ENCODE results near the gene NTM.

The NTM gene

GRCh38 chr11:132094598-132094997 is 724.2 kb downstream of the NTM start:
- DNase-seq (no peak), ATAC-seq (no peak)
- Mint-ChIP-seq H3K9me3 (peaks cover 4% of the 10 kb centered on the region), H3K27ac (no peak overlapping the region), H3K36me3 (ENCODE audit: low read depth) (no peaks in the 10 kb centered on the region), H3K4me3 (no peak overlapping the region), H3K4me1 (no peaks in the 10 kb centered on the region), H3K27me3 (no peaks in the 10 kb centered on the region)

DNA sequence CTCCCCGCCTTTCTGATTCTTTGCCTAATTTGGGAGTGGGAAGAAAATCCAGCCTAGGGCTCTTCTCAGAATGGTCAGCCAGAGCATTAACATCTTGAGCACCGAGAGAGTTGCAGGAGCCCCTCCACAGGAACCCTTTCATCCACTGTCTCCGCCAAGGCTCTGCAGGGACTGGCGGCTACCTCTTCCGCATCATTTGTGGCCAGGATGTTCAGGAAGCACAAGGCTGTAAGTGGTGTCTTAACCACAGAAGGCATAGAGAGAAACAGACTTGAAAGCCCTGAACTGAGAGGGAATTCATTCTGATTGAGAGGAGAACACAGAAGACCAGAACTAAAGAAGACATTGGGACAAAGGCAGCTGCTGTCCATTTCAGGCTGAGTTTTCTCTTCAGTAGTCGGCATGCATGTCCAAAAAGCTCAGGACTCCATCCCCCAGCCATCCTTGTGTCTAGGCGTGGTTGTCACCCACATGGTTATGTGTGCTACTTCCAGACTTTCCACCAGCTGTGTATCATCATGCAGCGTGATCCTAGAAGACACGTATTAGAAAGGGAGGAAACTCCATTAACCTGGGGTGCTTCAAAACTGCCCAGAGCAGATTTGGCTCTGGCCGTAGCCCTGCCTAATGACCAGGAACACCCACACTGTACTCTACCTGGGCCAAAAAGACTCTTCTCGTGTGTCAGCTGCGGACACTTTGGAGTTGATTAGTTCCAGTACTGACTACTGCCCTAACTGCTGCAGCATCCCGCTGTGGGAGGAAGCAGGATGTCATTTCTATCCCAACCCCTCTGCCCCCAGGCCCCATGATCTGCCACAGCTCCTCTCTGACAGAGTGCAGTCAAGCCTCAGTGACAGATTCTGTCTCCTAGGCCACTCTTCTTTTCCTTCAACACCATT is 725.1 kb downstream of the NTM start:
- no peaks in the 10 kb centered on the region for H3K4me1 Mint-ChIP-seq

DNA sequence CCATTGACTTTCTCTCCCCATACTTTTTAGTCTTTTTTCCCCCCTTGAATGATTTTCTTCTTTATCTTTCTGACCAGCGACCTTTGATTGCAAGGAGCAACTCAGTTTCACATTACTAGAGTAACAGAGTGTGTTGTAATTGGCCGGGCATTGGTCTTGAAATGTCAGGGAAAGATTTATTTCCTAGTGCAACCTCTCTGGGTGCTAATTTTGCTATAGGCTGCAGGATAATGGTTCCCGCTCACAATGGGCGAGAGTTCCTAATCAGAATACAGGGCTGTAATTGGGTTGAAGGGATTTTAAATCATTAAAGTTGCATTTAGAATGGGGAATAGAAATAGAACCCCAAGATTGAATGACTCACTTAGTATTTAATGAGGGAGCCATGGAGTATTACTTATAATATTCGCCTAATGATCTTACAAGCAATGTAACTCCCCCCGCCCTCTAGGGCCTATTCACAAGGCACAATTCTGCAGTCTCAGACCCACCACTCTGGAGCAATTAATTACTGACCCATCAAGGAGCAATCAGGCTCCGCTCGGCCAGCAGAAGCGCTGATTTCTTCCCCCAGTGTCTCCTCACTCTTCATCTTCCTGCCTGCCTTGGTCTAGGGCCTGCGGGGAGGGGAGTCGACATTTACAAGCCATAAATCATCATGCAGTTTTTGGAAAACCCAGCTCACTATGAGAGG is 725.9 kb downstream of the NTM start:
- ATAC-seq: no peak
- H3K4me3 Mint-ChIP-seq: no peak overlapping the region

More for the DNA sequence above, 725.1 kb downstream of the NTM start:
- H3K9me3 Mint-ChIP-seq: peaks cover 3% of the 10 kb centered on the region
- DNase-seq (no peak), ATAC-seq (no peak)
- H3K27ac Mint-ChIP-seq: no peak overlapping the region
- no peak overlapping the region for H3K4me3 Mint-ChIP-seq
- no peaks in the 10 kb centered on the region for H3K27me3 Mint-ChIP-seq
- no peaks in the 10 kb centered on the region for H3K36me3 Mint-ChIP-seq (ENCODE audit: low read depth)

DNA sequence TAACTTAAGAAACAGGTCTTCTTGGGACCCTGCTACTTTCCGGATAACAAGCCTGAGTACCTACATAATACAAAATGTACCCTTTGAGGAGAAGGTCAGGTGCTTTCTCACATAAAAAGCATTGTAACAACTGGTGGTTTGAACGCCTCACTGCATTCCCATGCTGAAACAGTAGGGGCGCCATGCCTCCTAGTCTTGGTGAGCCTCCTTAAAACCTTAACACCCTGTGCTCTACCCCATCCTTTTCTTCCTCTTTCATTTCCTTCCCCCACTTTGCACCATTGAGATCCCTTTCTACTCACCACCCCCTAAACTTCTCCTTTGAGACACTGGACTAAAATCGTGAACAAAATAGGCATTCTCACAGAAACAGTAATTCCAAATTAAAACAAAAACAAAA is 729.3 kb downstream of the NTM start:
- H3K27me3 Mint-ChIP-seq: no peaks in the 10 kb centered on the region
- DNase-seq: no peak

More for the DNA sequence above, 725.9 kb downstream of the NTM start:
- no peak for DNase-seq
- Mint-ChIP-seq H3K9me3 (no peaks in the 10 kb centered on the region), H3K4me1 (no peaks in the 10 kb centered on the region), H3K36me3 (ENCODE audit: low read depth) (no peaks in the 10 kb centered on the region), H3K27ac (no peak overlapping the region), H3K27me3 (no peaks in the 10 kb centered on the region)

DNA sequence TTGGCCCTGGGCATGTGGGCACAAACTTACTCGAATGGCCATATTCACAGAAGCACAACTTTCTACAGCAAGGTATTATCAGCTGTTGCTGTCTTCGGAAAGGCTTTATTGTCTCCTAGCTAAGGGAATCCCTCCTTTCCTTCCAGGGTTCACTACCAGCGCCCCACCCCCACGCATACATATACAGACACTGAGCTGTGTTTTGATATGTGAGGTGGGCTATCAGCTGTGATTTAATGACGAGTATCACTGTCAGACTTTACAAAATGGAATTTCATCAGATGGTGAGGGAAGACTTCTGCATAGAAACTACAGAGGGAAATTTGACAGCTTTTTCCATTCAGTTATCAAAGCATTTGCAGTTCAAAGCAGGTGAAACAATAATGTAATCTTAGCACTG is 730.2 kb downstream of the NTM start:
- Mint-ChIP-seq H3K9me3 (peaks cover 3% of the 10 kb centered on the region), H3K27me3 (no peaks in the 10 kb centered on the region), H3K4me3 (no peak overlapping the region), H3K4me1 (no peaks in the 10 kb centered on the region), H3K27ac (no peak overlapping the region), H3K36me3 (ENCODE audit: low read depth) (no peaks in the 10 kb centered on the region)
- no peak for DNase-seq
- no peak for ATAC-seq

More for the DNA sequence above, 729.3 kb downstream of the NTM start:
- H3K4me1 Mint-ChIP-seq: no peaks in the 10 kb centered on the region
- no peaks in the 10 kb centered on the region for H3K36me3 Mint-ChIP-seq (ENCODE audit: low read depth)
- no peak overlapping the region for H3K4me3 Mint-ChIP-seq
- H3K27ac Mint-ChIP-seq: no peak overlapping the region
- no peaks in the 10 kb centered on the region for H3K9me3 Mint-ChIP-seq
- no peak for ATAC-seq

- H3K27ac Mint-ChIP-seq: no peak overlapping the region
- no peak overlapping the region for H3K4me3 Mint-ChIP-seq
- H3K9me3 Mint-ChIP-seq: peaks cover 3% of the 10 kb centered on the region
- no peaks in the 10 kb centered on the region for H3K27me3 Mint-ChIP-seq
- DNase-seq: no peak
- H3K4me1 Mint-ChIP-seq: no peaks in the 10 kb centered on the region
- no peak for ATAC-seq
- no peaks in the 10 kb centered on the region for H3K36me3 Mint-ChIP-seq (ENCODE audit: low read depth)
These were observed 731.5 kb downstream of the NTM start for GRCh38 chr11:132101881-132102280.

DNA sequence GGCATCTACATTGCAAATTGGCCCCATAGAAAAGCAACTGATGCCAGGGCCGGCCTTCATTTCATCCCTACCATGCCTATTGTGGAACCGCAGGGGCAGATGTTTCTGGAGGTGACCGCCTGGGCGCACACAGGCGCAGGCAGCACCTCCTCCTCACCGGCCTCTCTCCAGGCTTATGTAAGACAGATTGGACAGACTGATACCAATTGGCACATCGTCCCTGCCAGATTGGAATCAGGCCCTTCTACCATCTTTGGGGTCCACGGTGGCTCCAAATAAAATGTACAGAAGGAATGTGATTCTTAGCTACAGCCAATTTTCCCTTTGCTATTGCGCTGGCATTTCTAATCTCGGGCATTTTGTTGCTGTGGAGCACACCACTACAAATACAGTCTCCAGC is 732.6 kb downstream of the NTM start:
- Mint-ChIP-seq H3K27me3 (no peaks in the 10 kb centered on the region), H3K4me1 (no peaks in the 10 kb centered on the region), H3K27ac (no peak overlapping the region), H3K4me3 (no peak overlapping the region), H3K9me3 (peaks cover 3% of the 10 kb centered on the region), H3K36me3 (ENCODE audit: low read depth) (no peaks in the 10 kb centered on the region)
- no peak for ATAC-seq
- no peak for DNase-seq

GRCh38 chr11:132106096-132106982 is 735.9 kb downstream of the NTM start:
- no peaks in the 10 kb centered on the region for H3K4me1 Mint-ChIP-seq
- H3K27ac Mint-ChIP-seq: no peak overlapping the region
- peaks cover 3% of the 10 kb centered on the region for H3K9me3 Mint-ChIP-seq
- H3K36me3 Mint-ChIP-seq (ENCODE audit: low read depth): no peaks in the 10 kb centered on the region
- H3K27me3 Mint-ChIP-seq: no peaks in the 10 kb centered on the region
- no peak for ATAC-seq
- DNase-seq: no peak
- H3K4me3 Mint-ChIP-seq: no peak overlapping the region

GRCh38 chr11:132111316-132111715 is 740.9 kb downstream of the NTM start:
- Mint-ChIP-seq H3K27me3 (no peaks in the 10 kb centered on the region), H3K36me3 (ENCODE audit: low read depth) (no peaks in the 10 kb centered on the region), H3K4me1 (no peaks in the 10 kb centered on the region), H3K27ac (no peak overlapping the region), H3K4me3 (no peak overlapping the region), H3K9me3 (no peaks in the 10 kb centered on the region)
- ATAC-seq: no peak
- no peak for DNase-seq

DNA sequence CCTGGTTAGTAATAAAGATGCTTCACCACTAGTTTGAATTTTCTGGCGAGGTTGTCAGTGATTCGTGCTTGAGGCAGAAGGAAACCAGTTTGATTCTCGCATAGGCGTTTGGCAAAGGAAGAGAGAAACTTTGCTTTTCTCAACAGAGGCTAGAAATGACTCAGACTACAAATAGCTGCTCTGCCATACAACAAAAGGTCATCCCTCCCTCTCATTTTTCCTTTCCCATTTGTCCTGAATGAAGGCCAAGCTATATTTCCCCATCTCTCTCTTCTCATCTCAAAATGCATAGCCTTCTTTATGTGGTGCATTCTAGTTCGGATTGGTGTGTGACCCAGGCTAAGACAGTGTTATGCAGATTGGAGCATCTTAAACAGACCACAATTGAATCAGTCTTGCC is 741.4 kb downstream of the NTM start:
- no peak for ATAC-seq
- no peak overlapping the region for H3K4me3 Mint-ChIP-seq
- H3K36me3 Mint-ChIP-seq (ENCODE audit: low read depth): no peaks in the 10 kb centered on the region
- H3K4me1 Mint-ChIP-seq: no peaks in the 10 kb centered on the region
- DNase-seq: no peak
- H3K27ac Mint-ChIP-seq: no peak overlapping the region
- H3K9me3 Mint-ChIP-seq: no peaks in the 10 kb centered on the region
- H3K27me3 Mint-ChIP-seq: no peaks in the 10 kb centered on the region

DNA sequence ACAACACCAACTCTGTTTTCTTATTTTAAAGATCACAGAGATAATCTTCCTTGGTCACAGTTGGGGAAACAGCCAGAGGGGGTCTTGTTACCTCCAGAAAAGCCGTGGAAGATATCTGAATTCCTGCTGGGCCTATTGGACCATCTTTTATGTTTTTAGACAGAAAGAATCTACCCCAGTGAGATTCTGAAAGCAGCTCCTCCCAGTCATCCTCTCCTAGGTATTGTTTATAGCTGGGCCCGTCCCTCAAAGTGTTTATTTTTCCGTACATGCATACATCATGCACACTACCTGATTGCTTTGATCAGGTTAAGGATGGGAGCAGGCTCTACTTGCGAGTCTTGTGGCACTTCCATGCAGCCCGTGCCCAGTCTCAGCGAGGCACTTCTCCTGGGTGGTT is 742.4 kb downstream of the NTM start:
- Mint-ChIP-seq H3K4me3 (no peak overlapping the region), H3K27me3 (no peaks in the 10 kb centered on the region), H3K9me3 (no peaks in the 10 kb centered on the region), H3K27ac (no peak overlapping the region), H3K36me3 (ENCODE audit: low read depth) (no peaks in the 10 kb centered on the region), H3K4me1 (no peaks in the 10 kb centered on the region)
- no peak for DNase-seq
- no peak for ATAC-seq

DNA sequence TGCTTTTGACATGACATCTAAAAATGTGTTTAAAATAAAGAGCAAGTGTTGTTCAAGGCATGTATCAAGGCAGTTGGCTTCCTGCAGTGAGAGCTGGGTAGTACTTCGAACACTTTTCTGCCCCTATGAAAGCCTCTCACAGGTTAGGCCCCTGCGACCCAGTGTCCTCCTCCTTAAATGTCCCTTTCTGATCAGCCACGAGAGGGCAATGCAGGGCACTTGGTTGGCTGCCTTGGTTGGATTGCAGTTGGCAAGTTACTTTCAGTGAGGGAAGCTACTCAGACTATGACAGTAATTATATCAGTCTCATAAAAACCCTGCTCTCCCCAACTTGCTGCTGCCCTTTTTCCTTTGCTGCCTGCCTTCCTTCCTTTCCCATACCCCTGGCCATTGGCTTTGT is 743.8 kb downstream of the NTM start:
- Mint-ChIP-seq H3K36me3 (ENCODE audit: low read depth) (no peaks in the 10 kb centered on the region), H3K9me3 (no peaks in the 10 kb centered on the region), H3K4me3 (no peak overlapping the region), H3K27ac (no peak overlapping the region), H3K27me3 (no peaks in the 10 kb centered on the region), H3K4me1 (no peaks in the 10 kb centered on the region)
- no peak for DNase-seq
- ATAC-seq: no peak

GRCh38 chr11:132114743-132115142 is 744.3 kb downstream of the NTM start:
- no peak overlapping the region for H3K4me3 Mint-ChIP-seq
- H3K36me3 Mint-ChIP-seq (ENCODE audit: low read depth): no peaks in the 10 kb centered on the region
- H3K27ac Mint-ChIP-seq: no peak overlapping the region
- H3K27me3 Mint-ChIP-seq: no peaks in the 10 kb centered on the region
- H3K4me1 Mint-ChIP-seq: no peaks in the 10 kb centered on the region
- DNase-seq (no peak), ATAC-seq (no peak)
- no peaks in the 10 kb centered on the region for H3K9me3 Mint-ChIP-seq

DNA sequence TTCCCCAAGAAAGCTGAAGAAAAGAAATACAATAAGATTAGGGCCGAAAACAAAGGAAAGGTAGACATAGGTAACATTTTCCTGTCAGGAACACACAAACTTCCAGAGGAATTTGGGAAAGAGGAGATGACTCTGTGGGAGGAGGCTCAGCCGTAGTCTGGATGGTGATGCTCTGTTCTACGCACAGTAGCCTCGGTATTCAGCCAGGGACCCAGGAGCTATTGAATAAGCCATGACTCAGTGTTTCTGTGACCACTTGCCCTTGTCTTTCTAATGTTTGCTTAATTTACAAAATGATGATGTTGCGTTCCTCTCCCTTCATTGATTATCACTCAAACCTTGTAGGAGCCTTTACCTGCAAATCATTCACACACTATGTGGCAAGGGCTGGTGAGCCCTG is 745.0 kb downstream of the NTM start:
- no peaks in the 10 kb centered on the region for H3K4me1 Mint-ChIP-seq
- H3K36me3 Mint-ChIP-seq (ENCODE audit: low read depth): no peaks in the 10 kb centered on the region
- DNase-seq (no peak), ATAC-seq (no peak)
- H3K27me3 Mint-ChIP-seq: no peaks in the 10 kb centered on the region
- H3K4me3 Mint-ChIP-seq: no peak overlapping the region
- H3K9me3 Mint-ChIP-seq: no peaks in the 10 kb centered on the region
- no peak overlapping the region for H3K27ac Mint-ChIP-seq

Data from activated naive CD8-positive, alpha-beta T cell treated with anti-CD3 and anti-CD28 coated beads, Interleukin-2, amount 50 U/mL, for 24 hours (primary cell).